Right atrium auricular region (tissue), 2 donors: Measurements from ENCODE around the gene SMYD3. TPM values are rescaled to one million over a fixed set of nuclear protein-coding genes. Genes with fewer than 3 reads are reported as not detected.

Experiments used
- DNase-seq: peaks from one replicate; pipeline ENCODE4 v3.0.0-alpha.2; 2019; ENCODE audit warnings: low spot score
- H3K27ac ChIP-seq, 2 donors: fragments of 200-600 bp; sonication (generic); 1 replicate in 1 of 2; 2 replicates in 1 of 2; pipeline ENCODE4 v1.5.1; 2016 to 2019
- H3K27me3 ChIP-seq, 2 donors: fragments of 200-600 bp; sonication (generic); one replicate each; pipeline versions ENCODE4 v1.5.1 to v1.6.0; 2017 to 2019
- H3K36me3 ChIP-seq: fragments of 200-600 bp; sonication (generic); one replicate; pipeline ENCODE4 v1.5.1; 2016
- H3K4me1 ChIP-seq, 2 donors: fragments of 200-600 bp; sonication (generic); one replicate each; pipeline versions ENCODE4 v1.5.1 to v1.6.0; 2017 to 2019
- H3K4me3 ChIP-seq, 2 donors: fragments of 200-600 bp; sonication (generic); 1 replicate in 1 of 2; 2 replicates in 1 of 2; pipeline ENCODE4 v1.5.1; 2017 to 2019; ENCODE audit warnings: mild to moderate bottlenecking in 1 of 2, moderate library complexity in 1 of 2
- H3K9me3 ChIP-seq, 2 donors: fragments of 200-600 bp; sonication (generic); one replicate each; pipeline ENCODE4 v1.5.1; 2019
- CTCF ChIP-seq, 2 donors: fragments of 200-600 bp; sonication (generic); IDR thresholded peaks; one replicate each; pipeline ENCODE4 v1.5.1; 2019; ENCODE audit warnings: antibody characterized with exemption in 2 of 2
- total RNA-seq, 2 donors: library from RNA; depleted of rRNA; stranded (reverse); fragments of >200 nt; gene quantifications; one replicate each; pipeline ENCODE4 v1.1.0, GENCODE V29; 2016

SMYD3 gene
- total RNA-seq, 2 donors from 2014 or later, result 7.9 to 8.5 TPM

- DNase-seq, result no peak
- no peak for TF ChIP-seq CTCF (IDR thresholded peaks at IDR 0.05)
- Histone ChIP-seq H3K36me3 (no peaks in the 10 kb centered on the region), H3K27ac (no peak overlapping the region), H3K27me3 (no peaks in the 10 kb centered on the region), H3K9me3 (no peaks in the 10 kb centered on the region), H3K4me3 (no peak overlapping the region), H3K4me1 (no peaks in the 10 kb centered on the region)
These were observed 225.9 kb downstream of the SMYD3 start for GRCh38 chr1:246281195-246281594.

GRCh38 chr1:246280551-246280950, 226.5 kb downstream of the SMYD3 start:
- H3K4me1 ChIP-seq, result no peaks in the 10 kb centered on the region
- DNase-seq, result no peak
- H3K36me3 ChIP-seq, result no peaks in the 10 kb centered on the region
- no peaks in the 10 kb centered on the region for H3K9me3 ChIP-seq
- TF ChIP-seq CTCF (IDR thresholded peaks at IDR 0.05), result no peak
- H3K27me3 ChIP-seq, result no peaks in the 10 kb centered on the region
- H3K4me3 ChIP-seq, result no peak overlapping the region
- no peak overlapping the region for H3K27ac ChIP-seq

DNA sequence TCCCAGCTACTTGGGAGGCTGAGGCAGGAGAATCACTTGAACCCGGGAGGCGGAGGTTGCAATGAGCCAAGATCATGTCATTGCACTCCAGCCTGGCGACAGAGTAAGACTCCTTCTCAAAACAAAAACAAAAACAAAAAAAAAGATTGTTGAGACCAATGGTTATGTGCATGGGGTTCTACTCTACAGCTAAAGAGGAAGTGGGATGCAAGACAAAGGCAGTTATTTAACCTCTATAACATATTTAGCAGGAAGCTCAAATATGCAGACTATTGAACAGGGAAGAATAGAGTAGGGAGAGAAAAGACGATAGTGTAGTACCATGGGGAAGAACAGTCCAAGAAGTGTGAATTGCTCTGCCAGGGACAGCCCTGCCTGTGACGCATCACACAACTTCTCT, 227.7 kb downstream of the SMYD3 start:
- no peaks in the 10 kb centered on the region for H3K9me3 ChIP-seq
- H3K4me3 ChIP-seq, result no peak overlapping the region
- no peaks in the 10 kb centered on the region for H3K4me1 ChIP-seq
- H3K27me3 ChIP-seq, result no peaks in the 10 kb centered on the region
- DNase-seq, result no peak
- TF ChIP-seq CTCF (IDR thresholded peaks at IDR 0.05), result no peak
- H3K36me3 ChIP-seq, result no peaks in the 10 kb centered on the region
- H3K27ac ChIP-seq, result no peak overlapping the region

GRCh38 chr1:246278371-246278770, 228.7 kb downstream of the SMYD3 start:
- no peak overlapping the region for H3K4me3 ChIP-seq
- H3K27me3 ChIP-seq, result no peaks in the 10 kb centered on the region
- H3K9me3 ChIP-seq, result no peaks in the 10 kb centered on the region
- TF ChIP-seq CTCF (IDR thresholded peaks at IDR 0.05), result no peak
- no peak for DNase-seq
- no peak overlapping the region for H3K27ac ChIP-seq
- H3K4me1 ChIP-seq, result no peaks in the 10 kb centered on the region
- H3K36me3 ChIP-seq, result no peaks in the 10 kb centered on the region

GRCh38 chr1:246275036-246275435, 232.0 kb downstream of the SMYD3 start:
- no peak for TF ChIP-seq CTCF (IDR thresholded peaks at IDR 0.05)
- no peak overlapping the region for H3K4me3 ChIP-seq
- no peak overlapping the region for H3K27ac ChIP-seq
- DNase-seq, result no peak
- H3K27me3 ChIP-seq, result no peaks in the 10 kb centered on the region
- H3K36me3 ChIP-seq, result no peaks in the 10 kb centered on the region
- H3K4me1 ChIP-seq, result no peaks in the 10 kb centered on the region
- no peaks in the 10 kb centered on the region for H3K9me3 ChIP-seq

DNA sequence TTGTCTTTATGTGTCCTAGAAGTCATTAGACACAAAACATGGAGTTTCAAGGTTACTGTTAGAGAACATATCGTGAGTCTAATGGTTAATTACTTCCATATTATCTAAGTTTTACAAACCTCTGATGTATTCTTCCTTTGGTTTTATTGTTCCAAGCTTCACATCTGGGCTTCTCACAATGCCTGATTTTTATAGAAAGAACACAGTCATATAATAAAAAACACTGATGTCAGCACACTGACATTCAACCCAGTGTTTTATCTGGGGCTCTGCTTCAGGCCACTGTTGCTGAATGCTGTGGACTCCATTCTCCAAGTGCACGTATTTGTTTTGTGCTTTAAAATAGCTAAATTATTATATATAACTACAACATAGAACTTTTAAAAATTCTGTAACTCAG, 232.9 kb downstream of the SMYD3 start:
- Histone ChIP-seq H3K27me3 (no peaks in the 10 kb centered on the region), H3K4me1 (no peaks in the 10 kb centered on the region), H3K9me3 (no peaks in the 10 kb centered on the region), H3K36me3 (no peaks in the 10 kb centered on the region), H3K27ac (no peak overlapping the region), H3K4me3 (no peak overlapping the region)
- no peak for TF ChIP-seq CTCF (IDR thresholded peaks at IDR 0.05)
- DNase-seq, result no peak
